Activated CD4-positive, alpha-beta T cell treated with anti-CD3 and anti-CD28 coated beads, Interleukin-2, amount 50 U/mL, for 1 hour (primary cell): ENCODE results near the gene OGT.
"Not testable (repeated sequence)": the region's sequence is repeated elsewhere in the genome, so short reads cannot be mapped to it uniquely, and the experiment has no call there.

Source experiments
- DNase-seq: peaks from one replicate; pipeline ENCODE4 v3.0.0-alpha.2; 2020

OGT gene

GRCh38 chrX:71532753-71533425 is at the start of gene OGT:
Gene OGT (plus strand): TSS chrX:71533104. CDS start chrX:71533300, 196 bp downstream.
- DNase-seq, result peak; percentile 91

- no peak for DNase-seq
Measured at GRCh38 chrX:71487814-71488213, 45.1 kb upstream of the OGT start.

GRCh38 chrX:71489540-71489939 is 43.4 kb upstream of the OGT start:
- DNase-seq, result no peak

GRCh38 chrX:71492231-71493065 is 40.5 kb upstream of the OGT start:
- peak; percentile 35 for DNase-seq

- DNase-seq, result no peak
Measured at GRCh38 chrX:71493111-71493613, 39.7 kb upstream of the OGT start.

GRCh38 chrX:71495979-71496378 is 36.9 kb upstream of the OGT start:
- not testable (repeated sequence) for DNase-seq

- no peak for DNase-seq
Measured at GRCh38 chrX:71496476-71496875, 36.4 kb upstream of the OGT start.

GRCh38 chrX:71502080-71502479 is 30.8 kb upstream of the OGT start:
- not testable (repeated sequence) for DNase-seq

GRCh38 chrX:71504346-71504745 is 28.6 kb upstream of the OGT start:
- no peak for DNase-seq

- DNase-seq, result no peak
Measured at GRCh38 chrX:71509289-71509688, 23.6 kb upstream of the OGT start.

- DNase-seq, result no peak
Measured at GRCh38 chrX:71510161-71510560, 22.7 kb upstream of the OGT start.

- not testable (repeated sequence) for DNase-seq
Measured at GRCh38 chrX:71513731-71514130, 19.2 kb upstream of the OGT start.

- peak; percentile 20 for DNase-seq
Measured at GRCh38 chrX:71514367-71515037, 18.4 kb upstream of the OGT start.

GRCh38 chrX:71515038-71515396 is 17.9 kb upstream of the OGT start:
- no peak for DNase-seq

GRCh38 chrX:71525316-71525715 is 7.6 kb upstream of the OGT start:
- no peak for DNase-seq

- DNase-seq, result peak; percentile 59
Measured at GRCh38 chrX:71532078-71532752, 689 bp upstream of the OGT start.

- no peak for DNase-seq
Measured at GRCh38 chrX:71533516-71533850, 579 bp downstream of the OGT start.

- peak; percentile 50 for DNase-seq
Measured at GRCh38 chrX:71533851-71534561, 1.1 kb downstream of the OGT start.

GRCh38 chrX:71534773-71535544 is 2.1 kb downstream of the OGT start:
- DNase-seq, result no peak

- DNase-seq, result no peak
Measured at GRCh38 chrX:71536285-71536684, 3.4 kb downstream of the OGT start.

- DNase-seq, result no peak
Measured at GRCh38 chrX:71537743-71538142, 4.8 kb downstream of the OGT start.

- DNase-seq, result no peak
Measured at GRCh38 chrX:71540801-71541200, 7.9 kb downstream of the OGT start.
